Small intestine (tissue), 7 donors: ENCODE measurements around the gene PRICKLE1. TPM values are rescaled to one million over a fixed set of nuclear protein-coding genes. Genes with fewer than 3 reads are reported as not detected.

Experiments
- DNase-seq, 2 donors: peaks; one replicate each; pipeline versions ENCODE4 v3.0.0 to v3.0.0-alpha.2; 2013
- FAIRE-seq: peaks from 2 replicates; lab custom pipeline; 2012; peaks lifted over from hg19 to GRCh38; lab: Jason Lieb, UNC
- H3K27ac ChIP-seq, 3 donors: one replicate each; pipeline ENCODE4 v1.5.1; 2013; ENCODE audit warnings: low read length in 2 of 3, mild to moderate bottlenecking in 2 of 3, control low read depth in 1 of 3, inconsistent platforms in 1 of 3, low read depth in 1 of 3, moderate library complexity in 1 of 3
- H3K27me3 ChIP-seq, 3 donors: one replicate each; pipeline ENCODE4 v1.6.1; 2013; ENCODE audit warnings: low read length in 3 of 3, inconsistent platforms in 1 of 3; ENCODE audit not compliant: control insufficient read depth in 3 of 3, insufficient read depth in 3 of 3
- H3K36me3 ChIP-seq, 3 donors: one replicate each; pipeline ENCODE4 v1.6.1; 2013; ENCODE audit warnings: low read length in 3 of 3, inconsistent platforms in 1 of 3, low read depth in 1 of 3, mild to moderate bottlenecking in 1 of 3, moderate library complexity in 1 of 3; ENCODE audit not compliant: control insufficient read depth in 3 of 3, insufficient read depth in 2 of 3
- H3K4me1 ChIP-seq, 3 donors: one replicate each; pipeline ENCODE4 v1.6.1; 2013; ENCODE audit warnings: low read length in 2 of 3, inconsistent platforms in 1 of 3, low read depth in 1 of 3, mild to moderate bottlenecking in 1 of 3, moderate library complexity in 1 of 3; ENCODE audit not compliant: control insufficient read depth in 3 of 3, insufficient read depth in 2 of 3
- H3K4me3 ChIP-seq, 3 donors: one replicate each; pipeline ENCODE4 v1.5.1; 2013; ENCODE audit warnings: low read length in 3 of 3, control low read depth in 1 of 3, inconsistent platforms in 1 of 3, low read depth in 1 of 3, mild to moderate bottlenecking in 1 of 3, moderate library complexity in 1 of 3
- H3K9me3 ChIP-seq, 2 donors: one replicate each; pipeline ENCODE4 v1.6.1; 2013; ENCODE audit warnings: low read depth in 1 of 2, low read length in 1 of 2; ENCODE audit not compliant: control insufficient read depth in 2 of 2, insufficient read depth in 1 of 2
- WGBS, 3 donors: extraction: QIAGEN DNeasy Blood & Tissue Kit; methylation state at CpG; one replicate each; pipeline ENCODE4 v1.1.7; 2013; 5-methylcytosine and 5-hydroxymethylcytosine counted together
- polyA plus RNA-seq, 4 donors: library from polyadenylated mRNA; stranded (reverse) in 3 of 4; unstranded in 1 of 4; fragments of 200-250 nt in 3 of 4; fragments of 120-200 nt in 1 of 4; gene quantifications; one replicate each; pipeline versions ENCODE4 v1.2.1 to v1.2.3, GENCODE V29; 2013
- donor health status: healthy with polysubstance abuse.
- donor health status: control.
- donor health status: control.
- donor health status: Bipolar disorder and iron deficiency.
- donor health status: healthy.

The PRICKLE1 gene
- polyA plus RNA-seq, 4 donors, result 0.22 to 4.0 (median 0.82) TPM

DNA sequence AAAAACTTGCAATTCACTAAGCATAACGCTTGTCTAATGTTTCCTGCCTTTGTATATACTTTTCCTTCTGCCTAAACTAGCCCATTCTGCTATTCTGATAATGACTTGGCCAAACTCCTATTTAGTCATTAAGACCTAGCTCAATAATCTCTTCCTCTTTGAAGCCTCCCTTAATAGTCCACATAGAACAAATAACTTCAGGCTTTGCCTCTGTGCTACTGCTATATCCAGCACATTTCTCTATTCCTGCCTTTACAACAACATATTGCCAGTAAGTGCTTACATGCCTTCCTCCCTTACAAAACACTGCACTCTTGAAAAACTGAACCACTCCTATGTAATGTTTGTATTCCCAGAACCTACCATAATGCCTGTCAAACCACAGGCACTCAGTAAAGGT lies 13.8 kb downstream of the PRICKLE1 start:
- DNase-seq, result no peak
- Histone ChIP-seq H3K27me3 (no peaks in the 10 kb centered on the region), H3K4me3 (no peak overlapping the region), H3K36me3 (no peaks in the 10 kb centered on the region), H3K4me1 (no peaks in the 10 kb centered on the region), H3K27ac (no peak overlapping the region), H3K9me3 (no peaks in the 10 kb centered on the region)
- no peak for FAIRE-seq
- 40 to 71% (median 60%) methylated on average over 1 of the region's 1 CpG for WGBS, 3 donors

- H3K27ac ChIP-seq, result no peak overlapping the region
- H3K4me1 ChIP-seq, result no peaks in the 10 kb centered on the region
- no peaks in the 10 kb centered on the region for H3K36me3 ChIP-seq
- no peaks in the 10 kb centered on the region for H3K27me3 ChIP-seq
- no peak for DNase-seq
- no peak for FAIRE-seq
- no peaks in the 10 kb centered on the region for H3K9me3 ChIP-seq
- H3K4me3 ChIP-seq, result no peak overlapping the region
Measured at GRCh38 chr12:42574851-42575266, 14.7 kb downstream of the PRICKLE1 start.

- Histone ChIP-seq H3K4me3 (no peak overlapping the region), H3K4me1 (no peaks in the 10 kb centered on the region), H3K9me3 (no peaks in the 10 kb centered on the region), H3K27me3 (no peaks in the 10 kb centered on the region), H3K36me3 (no peaks in the 10 kb centered on the region), H3K27ac (no peak overlapping the region)
- WGBS, 3 donors, result 86 to 94% (median 91%) methylated on average over 2 of the region's 2 CpGs
- FAIRE-seq, result no peak
- DNase-seq, result no peak
Measured at GRCh38 chr12:42571327-42572009, 18.1 kb downstream of the PRICKLE1 start.

- 11 to 64% (median 38%) methylated on average over 2 of the region's 2 CpGs for WGBS, 3 donors
- H3K27ac ChIP-seq, result no peak overlapping the region
Measured at GRCh38 chr12:42570076-42570475, 19.5 kb downstream of the PRICKLE1 start.

GRCh38 chr12:42568952-42569915 lies 20.3 kb downstream of the PRICKLE1 start:
- WGBS, 3 donors, result 5 to 25% (median 13%) methylated on average over 6 of the region's 6 CpGs
- H3K27ac ChIP-seq, result no peak overlapping the region
- DNase-seq, result peak; percentile 47 to 65

More at GRCh38 chr12:42570076-42570475, 19.5 kb downstream of the PRICKLE1 start:
- Histone ChIP-seq H3K9me3 (no peaks in the 10 kb centered on the region), H3K4me3 (no peak overlapping the region), H3K27me3 (no peaks in the 10 kb centered on the region), H3K4me1 (no peaks in the 10 kb centered on the region), H3K36me3 (no peaks in the 10 kb centered on the region)
- FAIRE-seq, result no peak
- DNase-seq, result peak in 1 of 2 donors; percentile 16

DNA sequence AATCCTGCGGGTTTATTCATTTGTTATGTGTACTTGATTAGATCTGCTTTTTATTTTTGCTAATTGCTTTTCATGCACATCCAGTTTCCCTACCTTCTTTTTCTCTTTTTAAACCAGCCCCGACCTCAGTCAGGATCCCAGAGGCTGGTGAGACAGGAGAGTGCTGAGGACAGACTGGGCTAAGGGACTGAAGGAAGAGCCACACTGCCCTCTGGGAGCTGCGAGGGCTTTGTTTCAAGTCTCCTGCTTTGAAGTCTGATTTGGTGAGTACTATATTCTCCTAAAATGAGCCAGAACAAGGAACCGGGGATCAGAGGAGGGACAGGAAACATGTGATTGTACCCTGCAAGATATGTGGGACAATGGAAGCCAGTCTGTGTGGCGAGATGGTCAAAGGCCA lies 23.9 kb downstream of the PRICKLE1 start:
- 35 to 56% (median 41%) methylated on average over 5 of the region's 5 CpGs for WGBS, 3 donors
- H3K36me3 ChIP-seq, result no peaks in the 10 kb centered on the region
- H3K27ac ChIP-seq, result no peak overlapping the region
- no peaks in the 10 kb centered on the region for H3K9me3 ChIP-seq
- H3K27me3 ChIP-seq, result no peaks in the 10 kb centered on the region
- FAIRE-seq, result no peak
- H3K4me1 ChIP-seq, result no peaks in the 10 kb centered on the region
- no peak overlapping the region for H3K4me3 ChIP-seq
- DNase-seq, result peak in 1 of 2 donors; percentile 7

More at GRCh38 chr12:42568952-42569915, 20.3 kb downstream of the PRICKLE1 start:
- Histone ChIP-seq H3K4me3 (no peak overlapping the region), H3K27me3 (no peaks in the 10 kb centered on the region), H3K9me3 (no peaks in the 10 kb centered on the region), H3K36me3 (no peaks in the 10 kb centered on the region), H3K4me1 (no peaks in the 10 kb centered on the region)
- FAIRE-seq, result peak; percentile 41

GRCh38 chr12:42564996-42565395 lies 24.6 kb downstream of the PRICKLE1 start:
- no peaks in the 10 kb centered on the region for H3K9me3 ChIP-seq
- H3K4me3 ChIP-seq, result no peak overlapping the region
- no peaks in the 10 kb centered on the region for H3K36me3 ChIP-seq
- H3K27me3 ChIP-seq, result no peaks in the 10 kb centered on the region
- DNase-seq (no peak), FAIRE-seq (no peak)
- no peaks in the 10 kb centered on the region for H3K4me1 ChIP-seq
- WGBS, 3 donors, result 47 to 78% (median 63%) methylated on average over 2 of the region's 2 CpGs
- H3K27ac ChIP-seq, result no peak overlapping the region

GRCh38 chr12:42564556-42564955 lies 25.0 kb downstream of the PRICKLE1 start:
- H3K27me3 ChIP-seq, result no peaks in the 10 kb centered on the region
- no peak overlapping the region for H3K4me3 ChIP-seq
- no peak for FAIRE-seq
- DNase-seq, result no peak
- H3K9me3 ChIP-seq, result no peaks in the 10 kb centered on the region
- no peaks in the 10 kb centered on the region for H3K4me1 ChIP-seq
- 60 to 80% (median 74%) methylated on average over 3 of the region's 3 CpGs for WGBS, 3 donors
- no peak overlapping the region for H3K27ac ChIP-seq
- H3K36me3 ChIP-seq, result no peaks in the 10 kb centered on the region
